Spleen (tissue), 7 donors: ENCODE results near the gene RYR1.

Experiments used
- POLR2A ChIP-seq, 3 donors: fragments of 450-650 bp; IDR thresholded peaks; one replicate each; pipeline ENCODE4 v1.5.1; 2017; ENCODE audit warnings: antibody characterized with exemption in 3 of 3, mild to moderate bottlenecking in 1 of 3
- POLR2AphosphoS5 ChIP-seq, 3 donors: sonication (generic); formaldehyde crosslinking; IDR thresholded peaks; one replicate each; pipeline ENCODE4 v1.5.1; 2017; ENCODE audit warnings: antibody characterized with exemption in 3 of 3
- TF ChIP-seq, protein P1 (sequence below), 11 experiments: fragments of 200-600 bp in 7 of 11; fragments of 450-650 bp in 4 of 11; sonication (generic) in 4 of 11; IDR thresholded peaks in 8 of 11; conservative IDR thresholded peaks in 3 of 11; 1 replicate in 7 of 11; 2 replicates in 4 of 11; pipeline versions ENCODE4 v1.4.0 to v1.8.0; 2016 to 2021; ENCODE audit warnings: antibody characterized with exemption in 11 of 11, inconsistent platforms in 4 of 11, mild to moderate bottlenecking in 1 of 11
- donor health status: DM: no; HTN: no; CAD: no; lungs with moderate emphysema.
- donor health status: DM: no; HTN: no; CAD: no.
- donor health status: DM: no; HTN: no; CAD: no.

DNA sequence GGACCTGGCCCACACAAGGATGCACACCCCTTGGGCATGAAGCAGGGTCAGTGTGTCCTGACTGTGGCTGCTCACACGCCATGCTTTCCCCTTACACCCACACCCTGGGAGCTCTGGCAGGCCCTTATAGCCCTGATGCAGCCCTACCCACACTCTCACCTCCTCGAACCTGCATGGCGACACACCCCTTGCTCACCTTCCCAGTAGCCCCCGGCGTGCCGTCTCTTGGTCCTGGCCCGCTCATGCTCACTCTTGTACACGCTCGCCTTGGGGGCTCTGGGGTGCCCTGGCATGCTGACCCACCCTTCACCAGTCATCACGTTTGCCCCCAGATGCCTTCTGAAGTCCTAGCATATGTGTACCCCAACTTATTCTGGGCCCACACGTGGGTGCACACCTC lies 128.2 kb downstream of the RYR1 start:
- TF ChIP-seq, protein P1, sequence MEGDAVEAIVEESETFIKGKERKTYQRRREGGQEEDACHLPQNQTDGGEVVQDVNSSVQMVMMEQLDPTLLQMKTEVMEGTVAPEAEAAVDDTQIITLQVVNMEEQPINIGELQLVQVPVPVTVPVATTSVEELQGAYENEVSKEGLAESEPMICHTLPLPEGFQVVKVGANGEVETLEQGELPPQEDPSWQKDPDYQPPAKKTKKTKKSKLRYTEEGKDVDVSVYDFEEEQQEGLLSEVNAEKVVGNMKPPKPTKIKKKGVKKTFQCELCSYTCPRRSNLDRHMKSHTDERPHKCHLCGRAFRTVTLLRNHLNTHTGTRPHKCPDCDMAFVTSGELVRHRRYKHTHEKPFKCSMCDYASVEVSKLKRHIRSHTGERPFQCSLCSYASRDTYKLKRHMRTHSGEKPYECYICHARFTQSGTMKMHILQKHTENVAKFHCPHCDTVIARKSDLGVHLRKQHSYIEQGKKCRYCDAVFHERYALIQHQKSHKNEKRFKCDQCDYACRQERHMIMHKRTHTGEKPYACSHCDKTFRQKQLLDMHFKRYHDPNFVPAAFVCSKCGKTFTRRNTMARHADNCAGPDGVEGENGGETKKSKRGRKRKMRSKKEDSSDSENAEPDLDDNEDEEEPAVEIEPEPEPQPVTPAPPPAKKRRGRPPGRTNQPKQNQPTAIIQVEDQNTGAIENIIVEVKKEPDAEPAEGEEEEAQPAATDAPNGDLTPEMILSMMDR (IDR thresholded peaks at IDR 0.05 in 8 of 11, conservative IDR thresholded peaks at IDR 0.05 in 3 of 11) = no peak
- TF ChIP-seq POLR2AphosphoS5 (IDR thresholded peaks at IDR 0.05) (no peak), POLR2A (IDR thresholded peaks at IDR 0.05) (no peak)
